Activated naive CD4-positive, alpha-beta T cell treated with anti-CD3 and anti-CD28 coated beads, Interleukin-2, amount 50 U/mL, for 72 hours (primary cell): ENCODE measurements around the gene PAPSS2. TPM values are rescaled to one million over a fixed set of nuclear protein-coding genes. Genes with fewer than 3 reads are reported as not detected.

Experiments
- ATAC-seq, 2 donors: fragments of 150-1000 bp; cut with Tn5 transposase; 2 replicates each; pipeline ENCODE4 v1.10.0; 2021; ENCODE audit warnings: mild to moderate bottlenecking in 2 of 2, moderate library complexity in 2 of 2
- DNase-seq, 2 donors: peaks; one replicate each; pipeline ENCODE4 v3.0.0; 2021 to 2022; ENCODE audit warnings: low spot score in 2 of 2
- H3K27ac Mint-ChIP-seq, 2 donors: one replicate each; pipeline ENCODE4 v1.8.0; 2022; ENCODE audit warnings: mild to moderate bottlenecking in 2 of 2, mixed read lengths in 2 of 2
- H3K36me3 Mint-ChIP-seq, 2 donors: one replicate each; pipeline ENCODE4 v1.8.0; 2022; ENCODE audit warnings: mixed read lengths in 2 of 2
- H3K9me3 Mint-ChIP-seq, 2 donors: one replicate each; pipeline ENCODE4 v1.8.0; 2022; ENCODE audit warnings: mixed read lengths in 2 of 2
- total RNA-seq, 2 donors: library from RNA; stranded (reverse); gene quantifications; one replicate each; pipeline ENCODE4 v1.2.3, GENCODE V29; 2022

Gene PAPSS2
- total RNA-seq, 2 donors from 2014 or later, result 0.05 to 1.5 TPM

- DNase-seq (no peak), ATAC-seq (no peak)
- no peaks in the 10 kb centered on the region for H3K36me3 Mint-ChIP-seq
- no peaks in the 10 kb centered on the region for H3K9me3 Mint-ChIP-seq
- H3K27ac Mint-ChIP-seq, result no peak overlapping the region
These were observed 23.7 kb downstream of the PAPSS2 start for GRCh38 chr10:87683356-87683755.

DNA sequence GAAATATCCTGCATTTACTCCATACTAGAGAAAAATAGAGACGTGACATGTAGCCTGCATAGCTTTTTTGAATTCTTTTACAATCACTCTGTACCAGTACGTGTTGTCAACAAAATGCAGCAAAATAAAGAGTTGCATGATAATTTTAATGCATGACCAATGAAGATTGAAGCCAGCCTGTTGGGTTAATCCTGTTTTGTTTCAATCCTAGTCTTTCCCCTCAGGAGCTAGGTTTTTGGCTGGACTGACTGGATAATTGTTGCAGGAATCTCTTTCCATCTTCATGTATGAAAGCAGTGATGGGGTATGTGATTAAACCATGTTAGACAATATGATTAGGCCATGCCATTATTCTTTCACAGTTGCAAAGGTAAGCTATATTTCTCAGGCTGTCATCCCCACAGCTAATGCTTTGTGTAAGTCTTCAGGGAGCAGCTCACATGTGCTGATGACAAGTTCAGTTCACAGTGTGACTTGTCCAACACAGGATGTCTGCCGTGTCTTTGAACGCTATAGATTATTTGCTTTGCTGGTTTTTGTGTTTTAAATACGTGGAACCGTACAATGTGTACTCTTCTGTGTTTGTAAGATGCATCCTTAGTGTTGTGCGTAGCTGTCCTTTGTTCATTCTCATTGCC is 24.4 kb downstream of the PAPSS2 start:
- ATAC-seq (no peak), DNase-seq (no peak)
- no peaks in the 10 kb centered on the region for H3K9me3 Mint-ChIP-seq
- no peaks in the 10 kb centered on the region for H3K36me3 Mint-ChIP-seq
- no peak overlapping the region for H3K27ac Mint-ChIP-seq

DNA sequence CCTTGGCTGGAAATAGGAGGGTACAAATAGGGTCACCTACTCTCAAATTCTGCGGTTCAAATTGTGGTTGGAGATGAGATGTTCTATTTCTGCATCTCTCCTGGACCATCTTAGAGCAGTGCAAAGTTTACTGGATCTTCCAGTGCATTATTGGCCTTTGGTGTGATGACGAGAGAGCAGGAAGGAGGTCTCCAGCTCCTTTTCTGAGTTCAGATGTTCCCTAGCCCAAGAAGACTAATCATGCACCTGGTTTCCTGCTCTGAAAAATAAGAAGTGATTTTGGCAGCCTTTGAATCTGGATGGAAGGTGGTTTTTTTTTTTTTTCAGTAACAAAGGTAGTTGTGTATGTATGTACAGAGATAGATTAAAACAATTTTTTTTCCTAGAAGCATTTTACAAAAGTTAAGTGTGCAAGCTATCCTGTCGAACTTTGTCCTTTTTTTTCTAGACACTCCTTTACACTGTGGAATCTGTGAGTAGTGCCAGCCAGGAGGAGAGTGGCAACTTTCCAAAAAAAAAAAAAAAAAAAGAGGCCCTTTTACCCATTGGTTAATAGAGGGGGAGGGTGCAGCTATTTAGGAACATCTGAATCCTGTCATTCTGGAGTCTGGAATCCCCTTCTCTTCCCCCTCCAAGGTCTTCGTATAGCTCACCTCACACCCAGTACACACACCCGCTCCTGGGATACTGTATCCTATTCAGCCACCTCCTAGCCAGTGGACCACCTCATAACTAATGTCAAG is 26.3 kb downstream of the PAPSS2 start:
- H3K9me3 Mint-ChIP-seq, result no peaks in the 10 kb centered on the region
- no peaks in the 10 kb centered on the region for H3K36me3 Mint-ChIP-seq
- ATAC-seq, result no peak

GRCh38 chr10:87691506-87692070 is 31.9 kb downstream of the PAPSS2 start:
- Mint-ChIP-seq H3K27ac (no peak overlapping the region), H3K9me3 (no peaks in the 10 kb centered on the region), H3K36me3 (no peaks in the 10 kb centered on the region)
- no peak for DNase-seq
- no peak for ATAC-seq

More for the DNA sequence above, 26.3 kb downstream of the PAPSS2 start:
- no peak for DNase-seq
- no peak overlapping the region for H3K27ac Mint-ChIP-seq

DNA sequence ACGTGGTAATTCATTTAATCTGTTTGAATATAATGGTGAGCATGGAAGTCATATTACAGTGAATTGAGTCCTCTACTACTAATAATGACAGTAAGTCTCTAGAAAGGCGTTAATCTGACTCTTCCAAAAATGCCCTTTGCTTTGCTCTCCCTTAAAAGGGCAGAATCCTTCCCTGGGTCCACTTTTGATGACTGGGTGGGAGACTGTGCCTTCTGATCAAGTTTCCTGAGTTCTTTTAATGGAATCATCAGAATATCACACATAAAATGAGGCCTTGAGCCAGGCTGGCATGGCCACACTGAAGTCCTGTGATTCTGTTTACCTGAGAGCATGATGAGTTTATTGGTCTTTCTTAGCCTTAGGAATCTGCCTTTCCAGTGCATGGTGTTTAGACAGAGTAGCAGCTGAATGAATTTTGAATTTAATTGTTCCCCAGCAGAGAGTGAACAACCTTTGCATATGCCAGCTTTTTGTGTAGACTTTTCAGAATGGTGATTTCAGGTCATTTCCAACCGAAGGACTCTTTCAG is 33.3 kb downstream of the PAPSS2 start:
- H3K27ac Mint-ChIP-seq, result no peak overlapping the region
- DNase-seq (no peak), ATAC-seq (no peak)
- no peaks in the 10 kb centered on the region for H3K36me3 Mint-ChIP-seq
- H3K9me3 Mint-ChIP-seq, result no peaks in the 10 kb centered on the region

GRCh38 chr10:87694011-87694794 is 34.5 kb downstream of the PAPSS2 start:
- H3K27ac Mint-ChIP-seq, result no peak overlapping the region
- ATAC-seq, result no peak
- H3K36me3 Mint-ChIP-seq, result no peaks in the 10 kb centered on the region
- H3K9me3 Mint-ChIP-seq, result no peaks in the 10 kb centered on the region
- DNase-seq, result no peak

- ATAC-seq (no peak), DNase-seq (no peak)
- Mint-ChIP-seq H3K9me3 (no peaks in the 10 kb centered on the region), H3K27ac (no peak overlapping the region), H3K36me3 (no peaks in the 10 kb centered on the region)
These were observed 35.4 kb downstream of the PAPSS2 start for GRCh38 chr10:87695074-87695473.

GRCh38 chr10:87696922-87697745 is 37.5 kb downstream of the PAPSS2 start:
- H3K27ac Mint-ChIP-seq, result no peak overlapping the region
- H3K36me3 Mint-ChIP-seq, result no peaks in the 10 kb centered on the region

GRCh38 chr10:87700031-87700796 is 40.5 kb downstream of the PAPSS2 start:
- H3K9me3 Mint-ChIP-seq, result no peaks in the 10 kb centered on the region

More at GRCh38 chr10:87696922-87697745, 37.5 kb downstream of the PAPSS2 start:
- DNase-seq, result no peak
- ATAC-seq, result no peak
- no peaks in the 10 kb centered on the region for H3K9me3 Mint-ChIP-seq

GRCh38 chr10:87702260-87702972 is 42.7 kb downstream of the PAPSS2 start:
- ATAC-seq, result no peak
- DNase-seq, result no peak
- Mint-ChIP-seq H3K36me3 (no peaks in the 10 kb centered on the region), H3K27ac (no peak overlapping the region), H3K9me3 (no peaks in the 10 kb centered on the region)

More at GRCh38 chr10:87700031-87700796, 40.5 kb downstream of the PAPSS2 start:
- no peak for ATAC-seq
- no peaks in the 10 kb centered on the region for H3K36me3 Mint-ChIP-seq
- H3K27ac Mint-ChIP-seq, result no peak overlapping the region
- no peak for DNase-seq

- H3K9me3 Mint-ChIP-seq, result no peaks in the 10 kb centered on the region
- ATAC-seq (no peak), DNase-seq (no peak)
- H3K36me3 Mint-ChIP-seq, result no peaks in the 10 kb centered on the region
- H3K27ac Mint-ChIP-seq, result no peak overlapping the region
These were observed 43.3 kb downstream of the PAPSS2 start for GRCh38 chr10:87702973-87703294.

DNA sequence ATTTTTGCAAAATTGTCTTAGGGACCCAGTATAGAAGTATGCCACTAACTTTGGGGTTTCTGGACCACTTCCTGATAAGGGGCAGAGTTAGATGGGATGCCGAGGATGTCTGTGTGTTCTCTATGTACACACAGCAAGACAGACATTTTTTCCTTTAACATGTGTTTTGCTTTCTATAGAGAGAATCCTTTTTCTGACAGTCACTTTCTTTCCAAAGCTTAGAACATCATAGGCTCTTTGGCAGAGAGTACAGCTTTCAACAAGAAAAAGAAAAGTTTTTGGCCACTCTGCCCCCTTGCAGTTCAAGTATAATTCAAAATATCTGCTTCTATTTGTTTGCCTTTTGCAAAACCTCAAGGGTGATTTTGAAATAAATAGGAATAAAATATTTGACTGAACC is 44.1 kb downstream of the PAPSS2 start:
- DNase-seq (no peak), ATAC-seq (no peak)
- Mint-ChIP-seq H3K27ac (no peak overlapping the region), H3K9me3 (no peaks in the 10 kb centered on the region), H3K36me3 (no peaks in the 10 kb centered on the region)

DNA sequence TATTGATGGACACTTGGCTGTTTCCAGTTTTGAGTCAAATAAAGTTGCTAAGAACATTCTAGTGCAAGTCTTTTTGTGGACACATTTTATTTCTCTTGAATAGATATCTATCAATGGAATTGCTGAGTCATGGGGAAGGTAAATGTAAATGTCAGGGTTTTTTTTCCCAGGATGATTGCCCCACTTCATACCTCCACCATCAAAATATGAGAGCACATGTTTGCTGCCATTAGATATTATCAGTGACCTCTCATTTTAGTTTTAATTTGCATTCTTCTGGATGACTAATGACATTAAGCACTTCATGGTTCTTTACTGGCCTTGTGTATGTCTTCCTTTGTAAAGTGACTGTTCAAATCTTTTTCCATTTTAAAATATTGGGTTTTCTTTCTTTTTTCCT is 45.7 kb downstream of the PAPSS2 start:
- Mint-ChIP-seq H3K27ac (peak overlapping the region in 1 of 2 donors; percentile 41), H3K36me3 (no peaks in the 10 kb centered on the region), H3K9me3 (no peaks in the 10 kb centered on the region)
- DNase-seq (no peak), ATAC-seq (no peak)

DNA sequence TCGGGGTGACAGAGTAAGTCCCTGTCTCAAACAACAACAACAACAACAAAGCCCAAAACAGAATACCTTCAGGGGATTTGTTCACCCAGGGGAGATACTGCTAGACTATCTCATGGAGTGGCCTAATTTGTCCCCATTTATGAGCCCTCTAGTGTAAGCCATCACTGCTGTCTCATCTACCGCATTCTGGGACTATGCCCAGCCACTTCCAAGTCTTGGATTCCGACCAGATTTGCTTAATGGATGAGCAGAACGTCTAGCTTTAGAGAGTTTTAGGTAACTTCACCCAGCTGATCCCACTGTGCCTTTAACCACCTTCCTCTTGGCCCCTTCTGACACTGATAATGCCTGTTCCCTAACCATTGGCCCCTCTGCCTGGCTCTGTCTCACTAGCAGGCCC is 47.1 kb downstream of the PAPSS2 start:
- DNase-seq (no peak), ATAC-seq (no peak)
- H3K9me3 Mint-ChIP-seq, result no peaks in the 10 kb centered on the region
- no peak overlapping the region for H3K27ac Mint-ChIP-seq
- H3K36me3 Mint-ChIP-seq, result no peaks in the 10 kb centered on the region

DNA sequence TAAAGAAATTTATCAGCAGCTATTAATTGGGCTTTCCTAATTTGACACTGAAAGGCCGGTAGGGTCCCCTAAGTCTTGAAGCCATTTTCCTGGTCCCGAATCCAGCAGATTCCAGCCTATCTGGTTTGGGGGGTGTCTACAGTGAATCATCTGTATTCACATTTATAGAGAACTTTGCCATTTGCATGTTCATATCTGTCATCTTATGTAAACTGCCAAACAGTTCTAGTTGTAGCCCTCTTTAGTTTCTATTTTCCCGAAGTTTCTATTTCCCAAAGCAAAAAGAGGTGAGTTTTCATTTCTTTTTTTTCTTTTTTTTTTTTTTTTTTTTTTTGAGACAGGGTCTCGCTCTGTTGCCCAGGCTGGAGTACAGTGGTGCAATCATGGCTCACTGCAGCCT is 47.6 kb downstream of the PAPSS2 start:
- ATAC-seq, result no peak
- DNase-seq, result no peak
- Mint-ChIP-seq H3K9me3 (no peaks in the 10 kb centered on the region), H3K27ac (no peak overlapping the region), H3K36me3 (no peaks in the 10 kb centered on the region)
